CMK (cell line): Measurements from ENCODE around the gene GOLGA2.

Source experiments
- DNase-seq: peaks from one replicate; pipeline ENCODE4 v3.0.0-alpha.2; 2010; ENCODE audit warnings: low read depth

The GOLGA2 gene

DNA sequence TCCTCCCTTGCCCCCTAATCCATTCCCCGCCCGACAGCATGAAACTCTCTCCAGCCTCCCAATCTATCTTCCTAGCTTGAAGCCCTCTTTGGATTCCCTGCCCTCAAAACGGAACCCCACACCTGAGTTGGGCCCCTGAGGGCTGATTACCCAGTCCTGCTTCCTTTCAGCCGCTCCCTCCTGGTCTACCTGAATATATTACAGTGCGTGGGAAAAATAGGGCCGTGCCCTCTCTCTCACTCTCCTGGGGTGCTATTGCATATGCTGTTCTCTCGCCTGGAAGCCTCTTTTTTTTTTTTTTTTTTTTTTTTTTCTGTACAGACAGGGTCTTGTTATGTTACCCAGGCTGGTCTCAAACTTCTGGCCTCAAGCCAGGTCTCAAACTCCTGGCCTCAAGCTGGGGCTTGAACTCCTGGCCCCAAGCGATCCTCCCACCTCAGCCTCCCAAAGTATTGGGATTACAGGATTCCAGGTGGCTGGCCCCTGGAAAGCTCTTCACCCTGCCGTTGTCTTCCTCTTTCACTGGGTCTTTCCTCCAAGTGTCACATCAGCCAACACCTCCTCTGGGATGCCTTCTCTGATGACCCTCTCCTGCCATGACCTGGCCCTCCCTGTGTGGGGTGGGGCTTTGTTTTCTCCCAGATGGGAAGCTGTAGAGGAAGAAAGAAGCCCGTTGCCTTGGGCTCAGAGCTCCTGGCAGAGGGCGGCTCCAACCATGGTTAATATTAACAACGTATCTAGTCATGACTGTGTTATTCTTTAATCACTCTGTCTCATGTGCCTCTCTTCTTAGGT lies 64.4 kb downstream of the GOLGA2 start:
- DNase-seq: no peak

DNA sequence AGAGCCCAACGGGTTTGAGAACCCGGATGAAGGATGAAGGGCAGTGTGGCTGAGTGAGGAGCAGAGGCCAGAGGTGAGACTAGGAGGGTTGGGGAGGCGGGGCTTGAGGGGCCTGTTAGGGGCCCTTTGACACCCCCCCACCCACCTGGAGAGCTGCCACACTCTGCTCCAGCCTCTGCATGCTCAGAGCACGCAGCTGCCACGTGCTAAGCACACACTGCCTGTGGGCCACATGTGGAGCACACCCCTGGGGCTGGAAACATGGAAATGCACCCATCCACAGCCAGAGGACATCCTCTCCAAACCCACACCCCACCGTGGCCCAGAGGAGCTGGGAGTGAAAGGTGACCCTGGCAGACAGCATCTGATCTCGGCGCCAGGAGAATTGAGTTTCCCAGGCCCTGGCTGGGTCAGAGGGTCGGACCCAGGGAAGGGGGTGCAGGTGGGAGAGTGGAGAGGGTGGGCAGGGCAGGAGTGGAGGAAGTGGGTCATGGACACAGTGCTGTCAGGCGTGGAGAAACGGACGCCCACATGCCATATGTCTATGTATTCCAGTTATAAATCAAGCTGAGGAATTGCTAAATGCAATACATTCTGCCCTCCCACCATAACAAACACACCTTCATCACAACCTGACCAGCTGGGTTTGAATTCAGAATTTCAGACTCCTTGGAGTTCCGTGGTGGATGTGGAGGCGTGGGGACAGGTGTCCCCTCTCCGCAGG lies 66.7 kb downstream of the GOLGA2 start:
- DNase-seq: no peak

- no peak for DNase-seq
Measured at GRCh38 chr9:128208386-128208785, 67.4 kb downstream of the GOLGA2 start.

DNA sequence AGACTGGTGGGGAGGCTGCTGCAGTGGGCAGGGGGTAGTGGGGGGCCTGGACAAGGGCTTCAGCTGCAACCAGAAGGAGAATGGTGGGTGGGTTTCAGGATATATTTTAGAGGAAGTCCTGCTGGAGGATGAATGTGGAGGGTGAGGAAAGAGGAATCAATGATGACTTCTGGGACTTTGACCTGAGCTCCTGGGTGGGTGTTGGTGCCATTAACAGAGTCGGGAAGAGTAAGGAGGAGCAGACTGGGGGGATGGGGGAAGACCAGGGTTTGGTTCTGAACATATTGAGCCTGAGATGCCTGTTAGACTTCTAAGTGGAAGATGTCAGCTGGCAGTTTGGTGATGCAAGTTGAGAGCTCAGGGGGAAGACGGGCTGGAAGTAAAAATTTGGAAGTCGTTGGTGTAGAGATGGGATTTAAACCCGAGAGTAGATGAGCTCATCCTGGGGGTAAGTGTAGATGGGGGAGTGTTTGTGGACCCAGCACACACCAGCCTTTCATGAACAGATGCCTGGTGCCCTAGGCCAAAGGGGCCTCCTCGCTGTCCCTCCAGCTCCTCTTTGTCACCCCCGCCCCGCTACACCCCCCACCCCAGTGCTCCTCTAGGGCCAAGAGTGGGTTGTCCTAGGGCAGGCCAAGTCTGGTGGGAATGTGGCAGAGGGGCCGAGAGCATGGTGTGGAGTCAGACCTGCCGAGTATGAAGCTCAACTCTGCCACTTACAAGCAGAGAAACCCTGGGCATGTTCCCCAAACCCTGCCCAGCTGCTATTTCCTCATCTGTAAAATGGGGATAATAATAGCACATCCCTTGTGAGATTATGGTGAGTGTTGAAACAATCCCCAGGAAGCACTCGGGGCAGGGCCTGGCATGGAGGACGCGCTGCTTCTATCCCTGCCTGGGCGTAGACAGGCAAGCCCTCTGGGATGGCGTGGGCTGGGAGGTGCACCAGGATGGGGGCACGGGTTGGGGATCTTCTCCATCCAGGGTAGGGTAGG lies 68.6 kb downstream of the GOLGA2 start:
- DNase-seq: no peak

DNA sequence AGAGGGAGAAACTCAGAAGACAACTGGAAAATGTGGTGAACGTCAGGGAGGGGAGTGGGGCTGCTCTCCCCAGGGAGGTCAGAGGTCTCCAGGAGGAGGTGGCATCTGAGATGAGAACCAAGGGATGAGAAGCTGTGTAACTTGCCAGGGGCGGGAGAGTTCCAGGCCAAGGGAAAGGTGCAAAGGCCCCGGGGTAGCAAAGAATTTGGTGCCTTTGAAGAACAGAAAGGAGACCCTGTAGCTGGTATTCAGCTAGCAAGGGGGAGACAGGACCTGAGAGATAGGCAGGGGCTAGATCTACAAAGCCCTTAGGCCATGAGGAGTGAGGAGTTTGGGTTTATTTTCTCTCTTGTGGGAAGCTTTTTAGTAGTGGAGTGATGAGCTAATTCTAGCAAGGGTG lies 69.3 kb downstream of the GOLGA2 start:
- DNase-seq: no peak
